GM18508 (cell line): ENCODE measurements around the gene PRKG1.
"Not testable (repeated sequence)": the region's sequence is repeated elsewhere in the genome, so short reads cannot be mapped to it uniquely, and the experiment has no call there.

Source experiments
- ATAC-seq: cut with Tn5 transposase; IDR thresholded peaks from one replicate; pipeline ENCODE4 v1.9.1; 2021; ENCODE audit warnings: moderate number of reproducible peaks; ENCODE audit not compliant: insufficient read depth, unreplicated experiment

Gene PRKG1

GRCh38 chr10:51705774-51706173 lies 631.5 kb downstream of the PRKG1 start:
- no peak for ATAC-seq

- no peak for ATAC-seq
These were observed 631.9 kb downstream of the PRKG1 start for GRCh38 chr10:51706225-51706624.

GRCh38 chr10:51707392-51707791 lies 633.1 kb downstream of the PRKG1 start:
- no peak for ATAC-seq

GRCh38 chr10:51707821-51708424 lies 633.6 kb downstream of the PRKG1 start:
- no peak for ATAC-seq

DNA sequence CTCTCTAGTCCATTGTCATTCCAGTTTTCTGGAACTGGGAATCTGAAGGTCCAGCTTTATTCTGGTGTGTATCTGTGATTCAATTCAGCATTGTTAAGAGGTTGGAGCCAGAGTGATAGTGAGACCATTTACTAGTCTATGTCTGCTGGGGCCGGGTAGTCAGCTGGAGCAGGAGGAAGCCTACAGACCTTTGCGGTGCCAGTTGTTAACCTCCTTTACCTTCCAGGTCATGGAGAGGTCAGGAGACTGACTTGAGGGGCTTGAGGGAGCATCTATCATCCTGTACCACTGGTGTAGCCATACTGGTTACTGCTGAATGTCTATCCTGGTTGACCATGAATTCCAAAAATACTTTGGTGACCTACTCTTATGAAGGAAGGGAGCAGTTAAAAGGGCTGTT lies 634.3 kb downstream of the PRKG1 start:
- no peak for ATAC-seq

DNA sequence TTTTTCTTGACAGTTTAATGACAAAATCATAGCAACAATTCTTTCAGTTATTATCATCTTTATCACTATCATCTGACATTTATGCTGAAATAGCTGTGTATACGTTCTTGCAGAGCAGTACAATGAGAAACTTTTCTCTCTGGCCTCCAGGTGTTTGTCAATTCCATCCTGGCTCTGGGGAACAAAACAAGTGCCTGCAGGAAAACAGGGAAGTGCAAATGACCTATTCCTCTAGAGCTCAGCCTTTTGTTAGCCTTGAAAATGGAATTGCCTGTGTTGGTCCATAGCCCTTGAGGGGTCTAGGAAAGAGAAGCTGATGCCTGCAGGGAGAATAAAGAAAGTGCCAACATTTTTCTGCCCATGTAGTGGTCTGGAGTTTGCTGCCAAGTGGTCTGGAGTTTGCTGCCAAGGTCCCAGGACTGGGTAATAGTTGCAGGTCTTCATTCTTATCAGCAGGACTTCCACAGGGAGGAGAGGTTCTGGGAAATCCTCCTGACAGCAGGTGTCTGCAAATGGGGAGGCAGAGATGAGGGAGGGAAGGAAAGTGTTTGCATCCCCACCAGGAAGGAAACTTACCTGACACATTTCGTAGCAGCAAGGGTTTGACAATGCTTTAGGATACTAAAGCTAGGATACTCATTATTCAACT lies 635.2 kb downstream of the PRKG1 start:
- ATAC-seq = no peak

DNA sequence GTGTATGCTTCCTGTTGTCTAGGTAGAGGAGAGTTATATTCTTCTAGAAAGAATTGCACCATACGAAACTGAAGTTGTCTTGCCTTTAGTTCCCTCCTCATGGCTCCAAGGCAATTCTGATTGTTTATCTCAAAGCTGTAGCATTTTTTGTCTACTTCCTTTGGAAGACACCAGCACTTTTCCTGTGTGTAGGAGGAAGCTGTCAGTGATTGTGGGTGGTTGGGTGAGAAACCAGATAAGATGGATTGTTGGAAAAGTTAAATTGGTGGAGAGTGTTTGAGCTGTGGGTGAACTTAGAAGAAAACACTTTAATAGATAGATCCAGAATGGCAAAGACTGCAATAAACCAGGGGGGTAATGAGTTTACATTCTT lies 637.2 kb downstream of the PRKG1 start:
- no peak for ATAC-seq

GRCh38 chr10:51716981-51717380 lies 642.7 kb downstream of the PRKG1 start:
- no peak for ATAC-seq

DNA sequence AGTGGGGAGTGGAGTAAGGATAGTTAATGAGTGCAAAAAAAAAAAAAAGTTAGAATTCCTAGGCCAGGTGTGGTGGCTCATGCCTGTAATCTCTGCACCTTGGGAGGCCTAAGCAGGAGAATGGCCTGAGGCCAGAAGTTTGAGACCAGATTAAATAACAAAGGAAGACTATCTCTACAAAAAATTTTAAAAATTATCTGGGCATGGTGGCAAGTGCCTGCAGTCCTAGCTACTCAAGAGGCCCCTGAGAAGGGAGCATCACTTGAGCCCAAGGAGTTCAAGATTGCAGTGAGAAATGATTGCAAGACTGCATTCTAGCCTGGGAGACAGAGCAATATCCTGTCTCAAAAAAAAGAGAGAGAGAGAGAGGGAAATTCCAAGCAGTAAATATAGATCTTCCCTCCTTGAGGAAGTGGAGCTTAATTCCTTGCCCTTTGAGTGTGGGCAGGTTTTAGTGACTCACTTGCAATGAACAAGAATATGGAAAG lies 644.6 kb downstream of the PRKG1 start:
- ATAC-seq = no peak

- no peak for ATAC-seq
These were observed 649.8 kb downstream of the PRKG1 start for GRCh38 chr10:51724038-51724437.

GRCh38 chr10:51729822-51730555 lies 655.7 kb downstream of the PRKG1 start:
- no peak for ATAC-seq

GRCh38 chr10:51733057-51733456 lies 658.8 kb downstream of the PRKG1 start:
- no peak for ATAC-seq

DNA sequence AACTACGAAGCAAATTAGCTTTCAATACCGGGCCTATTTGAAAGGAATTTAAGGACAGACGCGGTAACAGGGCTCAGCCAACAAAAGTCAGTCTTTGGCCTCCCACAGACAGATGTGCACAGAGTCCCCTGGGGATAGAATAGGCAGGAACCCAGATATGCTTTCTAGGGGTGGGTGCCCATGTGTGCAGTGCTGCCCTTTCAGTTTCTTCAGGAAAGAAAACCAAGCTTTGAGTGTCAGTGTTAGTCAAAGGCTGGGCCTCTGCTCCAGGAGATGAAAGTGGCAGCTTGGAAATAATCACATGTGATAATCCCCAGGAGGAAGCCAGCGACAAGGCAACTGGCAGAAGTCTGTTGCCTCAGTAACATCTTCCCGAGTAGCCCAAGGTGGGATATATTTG lies 668.9 kb downstream of the PRKG1 start:
- peak; percentile 89 for ATAC-seq

- no peak for ATAC-seq
These were observed 670.1 kb downstream of the PRKG1 start for GRCh38 chr10:51744235-51745000.

- no peak for ATAC-seq
These were observed 671.1 kb downstream of the PRKG1 start for GRCh38 chr10:51745397-51745796.

DNA sequence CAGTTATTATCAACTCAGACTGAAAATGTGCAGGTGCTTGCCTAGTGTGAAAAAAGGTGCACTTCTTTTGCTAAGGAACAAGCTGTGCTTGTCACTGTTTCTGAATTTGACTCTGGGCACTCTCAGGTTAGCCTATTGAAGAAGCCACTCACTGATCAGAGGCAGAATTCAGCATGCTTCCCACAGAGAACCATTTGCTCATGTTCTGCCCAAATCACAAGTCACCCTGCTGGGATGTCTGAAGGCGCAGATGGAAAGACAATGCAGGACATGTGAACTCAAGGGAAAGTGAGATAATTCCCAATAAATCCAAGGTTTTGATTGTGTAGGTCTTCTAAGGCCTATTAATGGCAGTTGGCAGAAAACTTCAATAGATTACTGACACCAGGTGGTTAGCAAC lies 672.9 kb downstream of the PRKG1 start:
- ATAC-seq = no peak

- no peak for ATAC-seq
These were observed 674.7 kb downstream of the PRKG1 start for GRCh38 chr10:51748959-51749358.

DNA sequence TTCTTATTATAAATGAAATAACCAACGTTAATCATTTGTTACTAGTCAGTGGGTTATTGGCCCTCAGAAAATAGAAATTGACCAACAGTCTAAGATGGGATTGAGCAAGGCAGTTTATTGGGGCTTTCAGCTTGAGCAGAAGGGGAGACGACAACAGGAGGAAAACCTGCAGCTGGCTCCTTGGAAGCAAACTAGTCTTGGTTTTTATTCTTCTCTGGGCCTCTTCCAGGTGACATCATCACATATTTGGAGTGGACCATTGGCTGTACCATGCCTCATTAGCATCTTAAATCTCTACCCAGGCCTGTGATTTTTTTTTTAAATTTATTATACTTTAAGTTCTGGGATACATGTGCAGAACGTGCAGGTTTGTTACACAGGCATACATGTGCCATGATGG lies 684.1 kb downstream of the PRKG1 start:
- ATAC-seq = no peak

- ATAC-seq = not testable (repeated sequence)
These were observed 684.6 kb downstream of the PRKG1 start for GRCh38 chr10:51758838-51759237.

DNA sequence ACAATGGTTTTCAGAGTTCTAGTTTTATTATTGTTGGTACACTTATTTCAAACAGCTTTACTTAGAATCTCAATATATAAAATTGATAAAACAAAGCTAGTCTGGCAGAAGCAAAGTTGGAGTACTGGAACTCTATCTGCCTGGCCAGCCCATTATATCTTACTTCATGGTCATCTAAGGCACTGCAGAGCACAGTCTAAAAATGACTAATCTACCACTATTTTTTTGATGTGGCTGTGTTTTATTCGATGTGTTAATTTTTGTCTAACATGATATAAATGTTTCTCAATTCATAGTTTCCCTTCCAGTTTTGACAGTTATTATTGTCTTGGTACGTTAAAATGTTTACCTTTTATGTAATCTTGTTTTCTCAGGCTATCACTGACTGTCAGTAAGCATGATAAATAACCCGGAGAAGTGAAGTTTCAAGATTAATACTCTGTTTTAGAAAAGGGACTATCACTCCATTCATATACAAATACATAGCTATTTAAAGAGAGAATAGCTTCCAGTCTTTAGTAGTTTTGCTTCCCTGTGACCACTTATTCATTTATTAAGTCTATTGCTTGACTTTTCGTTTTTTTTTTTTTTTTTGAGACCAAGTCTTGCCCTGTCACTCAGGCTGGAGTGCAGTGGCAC lies 685.7 kb downstream of the PRKG1 start:
- no peak for ATAC-seq
